Measurements from ENCODE around the gene ABCG1. TPM values are rescaled to one million over a fixed set of nuclear protein-coding genes. Genes with fewer than 3 reads are reported as not detected.

ABCG1 gene
- total RNA-seq, 1 donor, result 33.0 TPM

- H3K4me1 ChIP-seq (ENCODE audit: insufficient read depth, low read length), result peaks cover 47% of the 10 kb centered on the region
- no peaks in the 10 kb centered on the region for H3K9me3 ChIP-seq (ENCODE audit: low read depth, low read length)
- H3K27me3 ChIP-seq (ENCODE audit: insufficient read depth, low read length), result no peaks in the 10 kb centered on the region
- H3K4me3 ChIP-seq (ENCODE audit: low read length), result no peak overlapping the region
These were observed 21.0 kb downstream of the ABCG1 start for GRCh38 chr21:42239973-42240372.

GRCh38 chr21:42242611-42243010 lies 23.7 kb downstream of the ABCG1 start:
- H3K9me3 ChIP-seq (ENCODE audit: low read depth, low read length), result no peaks in the 10 kb centered on the region
- no peaks in the 10 kb centered on the region for H3K27me3 ChIP-seq (ENCODE audit: insufficient read depth, low read length)
- no peak overlapping the region for H3K4me3 ChIP-seq (ENCODE audit: low read length)

GRCh38 chr21:42243026-42243425 lies 24.1 kb downstream of the ABCG1 start:
- H3K4me1 ChIP-seq (ENCODE audit: insufficient read depth, low read length), result peaks cover 25% of the 10 kb centered on the region
- no peaks in the 10 kb centered on the region for H3K27me3 ChIP-seq (ENCODE audit: insufficient read depth, low read length)
- H3K4me3 ChIP-seq (ENCODE audit: low read length), result no peak overlapping the region
- no peaks in the 10 kb centered on the region for H3K9me3 ChIP-seq (ENCODE audit: low read depth, low read length)

More at GRCh38 chr21:42242611-42243010, 23.7 kb downstream of the ABCG1 start:
- peaks cover 26% of the 10 kb centered on the region for H3K4me1 ChIP-seq (ENCODE audit: insufficient read depth, low read length)

GRCh38 chr21:42245331-42246193 lies 26.6 kb downstream of the ABCG1 start:
- Histone ChIP-seq H3K4me3 (ENCODE audit: low read length) (no peak overlapping the region), H3K4me1 (ENCODE audit: insufficient read depth, low read length) (peaks cover 33% of the 10 kb centered on the region), H3K9me3 (ENCODE audit: low read depth, low read length) (no peaks in the 10 kb centered on the region), H3K27me3 (ENCODE audit: insufficient read depth, low read length) (no peaks in the 10 kb centered on the region)

- peaks cover 42% of the 10 kb centered on the region for H3K4me1 ChIP-seq (ENCODE audit: insufficient read depth, low read length)
- H3K9me3 ChIP-seq (ENCODE audit: low read depth, low read length), result no peaks in the 10 kb centered on the region
- no peak overlapping the region for H3K4me3 ChIP-seq (ENCODE audit: low read length)
- H3K27me3 ChIP-seq (ENCODE audit: insufficient read depth, low read length), result no peaks in the 10 kb centered on the region
These were observed 28.8 kb downstream of the ABCG1 start for GRCh38 chr21:42247716-42248115.

GRCh38 chr21:42248241-42248640 lies 29.3 kb downstream of the ABCG1 start:
- no peak overlapping the region for H3K4me3 ChIP-seq (ENCODE audit: low read length)
- peaks cover 42% of the 10 kb centered on the region for H3K4me1 ChIP-seq (ENCODE audit: insufficient read depth, low read length)
- no peaks in the 10 kb centered on the region for H3K9me3 ChIP-seq (ENCODE audit: low read depth, low read length)
- H3K27me3 ChIP-seq (ENCODE audit: insufficient read depth, low read length), result no peaks in the 10 kb centered on the region

- Histone ChIP-seq H3K27me3 (ENCODE audit: insufficient read depth, low read length) (no peaks in the 10 kb centered on the region), H3K4me3 (ENCODE audit: low read length) (no peak overlapping the region), H3K4me1 (ENCODE audit: insufficient read depth, low read length) (peaks cover 44% of the 10 kb centered on the region), H3K9me3 (ENCODE audit: low read depth, low read length) (no peaks in the 10 kb centered on the region)
These were observed 30.1 kb downstream of the ABCG1 start for GRCh38 chr21:42248783-42249597.

GRCh38 chr21:42250422-42251403 lies 31.8 kb downstream of the ABCG1 start:
- no peak overlapping the region for H3K4me3 ChIP-seq (ENCODE audit: low read length)
- no peaks in the 10 kb centered on the region for H3K27me3 ChIP-seq (ENCODE audit: insufficient read depth, low read length)
- H3K4me1 ChIP-seq (ENCODE audit: insufficient read depth, low read length), result peaks cover 54% of the 10 kb centered on the region
- no peaks in the 10 kb centered on the region for H3K9me3 ChIP-seq (ENCODE audit: low read depth, low read length)

- H3K9me3 ChIP-seq (ENCODE audit: low read depth, low read length), result no peaks in the 10 kb centered on the region
- H3K4me1 ChIP-seq (ENCODE audit: insufficient read depth, low read length), result peaks cover 54% of the 10 kb centered on the region
- no peaks in the 10 kb centered on the region for H3K27me3 ChIP-seq (ENCODE audit: insufficient read depth, low read length)
These were observed 32.8 kb downstream of the ABCG1 start for GRCh38 chr21:42251654-42252324.

GRCh38 chr21:42252325-42252654 lies 33.4 kb downstream of the ABCG1 start:
- Histone ChIP-seq H3K4me1 (ENCODE audit: insufficient read depth, low read length) (peaks cover 52% of the 10 kb centered on the region), H3K4me3 (ENCODE audit: low read length) (no peak overlapping the region), H3K27me3 (ENCODE audit: insufficient read depth, low read length) (no peaks in the 10 kb centered on the region)

More at GRCh38 chr21:42251654-42252324, 32.8 kb downstream of the ABCG1 start:
- no peak overlapping the region for H3K4me3 ChIP-seq (ENCODE audit: low read length)

GRCh38 chr21:42252778-42253340 lies 33.9 kb downstream of the ABCG1 start:
- H3K4me1 ChIP-seq (ENCODE audit: insufficient read depth, low read length), result peaks cover 47% of the 10 kb centered on the region
- H3K4me3 ChIP-seq (ENCODE audit: low read length), result no peak overlapping the region
- no peaks in the 10 kb centered on the region for H3K27me3 ChIP-seq (ENCODE audit: insufficient read depth, low read length)
- H3K9me3 ChIP-seq (ENCODE audit: low read depth, low read length), result no peaks in the 10 kb centered on the region

More at GRCh38 chr21:42252325-42252654, 33.4 kb downstream of the ABCG1 start:
- H3K9me3 ChIP-seq (ENCODE audit: low read depth, low read length), result no peaks in the 10 kb centered on the region

- Histone ChIP-seq H3K4me3 (ENCODE audit: low read length) (no peak overlapping the region), H3K4me1 (ENCODE audit: insufficient read depth, low read length) (peaks cover 44% of the 10 kb centered on the region), H3K27me3 (ENCODE audit: insufficient read depth, low read length) (no peaks in the 10 kb centered on the region), H3K9me3 (ENCODE audit: low read depth, low read length) (no peaks in the 10 kb centered on the region)
These were observed 34.5 kb downstream of the ABCG1 start for GRCh38 chr21:42253466-42253865.

GRCh38 chr21:42254083-42254482 lies 35.1 kb downstream of the ABCG1 start:
- Histone ChIP-seq H3K4me3 (ENCODE audit: low read length) (no peak overlapping the region), H3K4me1 (ENCODE audit: insufficient read depth, low read length) (peaks cover 40% of the 10 kb centered on the region), H3K27me3 (ENCODE audit: insufficient read depth, low read length) (no peaks in the 10 kb centered on the region), H3K9me3 (ENCODE audit: low read depth, low read length) (no peaks in the 10 kb centered on the region)

Measured in mononuclear cell (primary cell).